PC-9 (cell line): ENCODE data around the gene GJC1. TPM values are rescaled to one million over a fixed set of nuclear protein-coding genes. Genes with fewer than 3 reads are reported as not detected.

ENCODE experiments used
- BruUV-seq: library from RNA; stranded (reverse); fragments of 400-500 nt; replicated peaks from 2 replicates; lab custom pipeline; 2021; lab: Mats Ljungman, UMichigan
- CTCF ChIA-PET: fragments of 300-600 bp; sonication (Branson Sonifier 250); formaldehyde crosslinking; loops from one replicate; lab custom pipeline; 2022; ENCODE audit warnings: antibody characterized with exemption; lab: Charles Lee
- POLR2A ChIA-PET: fragments of 300-600 bp; sonication (Branson Sonifier 250); formaldehyde crosslinking; loops from one replicate; lab custom pipeline; 2022; ENCODE audit warnings: antibody characterized with exemption; ENCODE audit not compliant: unreplicated experiment; lab: Charles Lee
- DNase-seq, 2 experiments: peaks; one replicate each; pipeline versions ENCODE4 v3.0.0 to v3.0.0-alpha.2; 2015 to 2022; ENCODE audit warnings: mixed read lengths in 1 of 2
- H2AFZ ChIP-seq: fragments of 200-600 bp; sonication (generic); 2 replicates; pipeline ENCODE4 v1.8.1; 2017; ENCODE audit warnings: antibody characterized with exemption
- H3F3A ChIP-seq: fragments of 200-600 bp; sonication (generic); 2 replicates; pipeline ENCODE4 v1.8.1; 2017; ENCODE audit warnings: antibody characterized with exemption, mild to moderate bottlenecking, low read depth; ENCODE audit not compliant: insufficient read depth
- H3K27ac ChIP-seq: fragments of 200-600 bp; sonication (generic); 2 replicates; pipeline ENCODE4 v1.6.1; 2016; ENCODE audit warnings: mixed run types
- H3K27me3 ChIP-seq: fragments of 200-600 bp; sonication (generic); 2 replicates; pipeline ENCODE4 v1.6.1; 2016; ENCODE audit warnings: low read depth, mixed run types; ENCODE audit not compliant: insufficient read depth
- H3K36me3 ChIP-seq: fragments of 200-600 bp; sonication (generic); 2 replicates; pipeline ENCODE4 v1.6.1; 2016; ENCODE audit warnings: low read depth, mixed run types
- H3K4me1 ChIP-seq: fragments of 200-600 bp; sonication (generic); replicated peaks from 2 replicates; pipeline ENCODE4 v1.6.1; 2016; ENCODE audit warnings: mixed run types; ENCODE audit not compliant: insufficient read depth
- H3K4me2 ChIP-seq: fragments of 200-600 bp; sonication (generic); 2 replicates; pipeline ENCODE4 v1.6.1; 2017; ENCODE audit warnings: mixed run types
- H3K4me3 ChIP-seq: fragments of 200-600 bp; sonication (generic); 2 replicates; pipeline ENCODE4 v1.6.1; 2016; ENCODE audit warnings: mixed run types
- H3K79me2 ChIP-seq: fragments of 200-600 bp; sonication (generic); 2 replicates; pipeline ENCODE4 v1.6.1; 2017; ENCODE audit warnings: low read depth, mixed run types
- H3K9me2 ChIP-seq: fragments of 200-600 bp; sonication (generic); 2 replicates; pipeline ENCODE4 v1.8.1; 2017; ENCODE audit warnings: mild to moderate bottlenecking; ENCODE audit not compliant: insufficient read depth
- H3K9me3 ChIP-seq: fragments of 200-600 bp; sonication (generic); 2 replicates; pipeline ENCODE4 v1.8.1; 2016; ENCODE audit warnings: low read depth; ENCODE audit not compliant: insufficient read depth
- H4K20me1 ChIP-seq: fragments of 200-600 bp; sonication (generic); 2 replicates; pipeline ENCODE4 v1.8.1; 2017; ENCODE audit not compliant: insufficient read depth
- CTCF ChIP-seq: fragments of 200-600 bp; sonication (generic); conservative IDR thresholded peaks from 2 replicates; pipeline ENCODE4 v1.6.1; 2017; ENCODE audit warnings: mixed run types, antibody characterized with exemption, mild to moderate bottlenecking, moderate library complexity
- EZH2 ChIP-seq: fragments of 200-600 bp; sonication (generic); IDR thresholded peaks from 2 replicates; pipeline ENCODE4 v1.8.0; 2017; ENCODE audit warnings: antibody characterized with exemption, low read depth
- intact Hi-C: fragments of 100-400 bp; cut with micrococcal nuclease; formaldehyde crosslinking; loops from one replicate; pipeline ENCODE4 v1.10.0; 2022; ENCODE audit not compliant: unreplicated experiment
- total RNA-seq: library from RNA; stranded (reverse); gene quantifications from 2 replicates; pipeline ENCODE4 v1.2.3, GENCODE V29; 2021

Gene GJC1
- total RNA-seq, 1 experiment from 2014 or later: 42.6 TPM

DNA sequence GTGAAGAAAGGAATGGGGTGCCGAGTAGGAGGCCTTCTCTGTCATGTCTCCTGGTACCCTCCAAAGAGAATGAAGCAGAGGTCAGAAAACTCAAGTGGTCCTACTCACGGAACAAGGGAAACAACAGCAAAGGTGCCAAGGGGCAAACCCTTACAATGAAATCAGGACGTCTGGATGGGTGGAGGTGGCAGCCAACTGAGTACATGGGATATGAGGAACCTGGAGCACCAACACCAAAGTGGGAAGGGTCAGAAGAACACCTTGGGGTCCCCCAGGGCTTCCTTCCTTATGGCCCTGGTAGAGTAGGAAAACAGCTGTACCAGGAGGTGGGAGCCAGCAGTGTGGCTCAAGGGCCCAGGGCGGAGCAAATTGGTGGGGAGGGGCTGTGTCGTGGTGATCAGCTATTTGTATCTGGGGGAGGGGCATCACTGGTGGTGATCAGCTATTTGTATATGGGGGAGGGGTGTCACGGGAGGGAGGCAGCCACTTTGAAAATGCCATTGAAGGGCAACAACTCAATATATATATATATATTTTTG is 18.2 kb upstream of the GJC1 start:
- Histone ChIP-seq H3K27ac (no peak overlapping the region), H3K79me2 (no peaks in the 10 kb centered on the region), H3K27me3 (no peaks in the 10 kb centered on the region), H3K36me3 (peaks cover 8% of the 10 kb centered on the region), H3K4me2 (no peak overlapping the region), H3K9me2 (no peaks in the 10 kb centered on the region), H3K4me1 (no peaks in the 10 kb centered on the region), H3F3A (peaks cover 10% of the 10 kb centered on the region; the same call in 1 of the 2 replicates), H3K9me3 (no peaks in the 10 kb centered on the region), H3K4me3 (no peak overlapping the region), H2AFZ (no peak overlapping the region), H4K20me1 (no peaks in the 10 kb centered on the region)
- no peak for DNase-seq
- ChIA-PET POLR2A (no interaction called here), CTCF (no interaction called here)
- intact Hi-C loops: no loop called here
- TF ChIP-seq CTCF: no peak
- no peak for TF ChIP-seq EZH2
- no TSS peak for BruUV-seq

DNA sequence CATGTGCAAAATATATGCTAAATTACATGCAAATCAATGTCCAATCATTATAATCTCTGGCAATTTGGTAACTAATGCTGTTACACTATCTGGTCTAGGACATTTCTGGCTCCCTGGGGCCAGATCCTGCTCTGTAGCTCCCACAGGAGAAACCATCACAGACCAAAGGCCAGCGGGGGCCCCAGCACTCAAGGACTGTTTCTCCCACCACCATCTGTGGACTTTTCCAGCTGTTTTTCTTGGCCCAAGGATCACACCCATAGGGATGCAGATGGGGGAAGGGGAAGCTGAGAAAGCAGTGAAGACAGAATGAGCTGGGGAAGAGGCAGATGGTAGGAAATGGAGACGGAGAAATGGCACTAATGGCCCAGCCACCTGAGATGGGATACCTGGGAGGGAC is 17.5 kb upstream of the GJC1 start, which contains the start of gene HIGD1B:
HIGD1B (plus strand) TSS at position 298 of the 400 bp plus-strand sequence. CDS start 270 bp downstream, outside the sequence.
- no TSS peak for BruUV-seq
- no peak for DNase-seq
- Histone ChIP-seq H3K79me2 (no peaks in the 10 kb centered on the region), H3F3A (peaks cover 10% of the 10 kb centered on the region; the same call in 1 of the 2 replicates), H2AFZ (no peak within 1 kb of the TSS), H3K4me2 (no peak within 1 kb of the TSS), H3K27ac (no peak within 1 kb of the TSS), H4K20me1 (no peaks in the 10 kb centered on the region), H3K27me3 (no peaks in the 10 kb centered on the region), H3K4me3 (no peak within 1 kb of the TSS), H3K4me1 (no peaks in the 10 kb centered on the region), H3K36me3 (peaks cover 7% of the 10 kb centered on the region), H3K9me2 (no peaks in the 10 kb centered on the region), H3K9me3 (no peaks in the 10 kb centered on the region)
- intact Hi-C loops: no loop called here
- POLR2A ChIA-PET: no interaction called here
- TF ChIP-seq CTCF: no peak
- TF ChIP-seq EZH2: no peak
- CTCF ChIA-PET: no interaction called here

- Histone ChIP-seq H3K9me3 (no peaks in the 10 kb centered on the region), H3K9me2 (no peaks in the 10 kb centered on the region), H3F3A (peaks cover 6% of the 10 kb centered on the region; the same call in 1 of the 2 replicates), H4K20me1 (no peaks in the 10 kb centered on the region), H3K27me3 (no peaks in the 10 kb centered on the region), H3K27ac (no peak overlapping the region), H2AFZ (no peak overlapping the region), H3K79me2 (no peaks in the 10 kb centered on the region), H3K4me2 (no peak overlapping the region), H3K36me3 (no peaks in the 10 kb centered on the region), H3K4me1 (no peaks in the 10 kb centered on the region), H3K4me3 (no peak overlapping the region)
- no peak for DNase-seq
- no TSS peak for BruUV-seq
- TF ChIP-seq EZH2 (no peak), CTCF (no peak)
- CTCF ChIA-PET: no interaction called here
- POLR2A ChIA-PET: no interaction called here
- intact Hi-C loops: no loop called here
Measured at GRCh38 chr17:44846206-44846605, 16.1 kb upstream of the GJC1 start.
